ENCODE measurements around the gene PICALM.
"Not testable (repeated sequence)": the region's sequence is repeated elsewhere in the genome, so short reads cannot be mapped to it uniquely, and the experiment has no call there.

Gene PICALM

DNA sequence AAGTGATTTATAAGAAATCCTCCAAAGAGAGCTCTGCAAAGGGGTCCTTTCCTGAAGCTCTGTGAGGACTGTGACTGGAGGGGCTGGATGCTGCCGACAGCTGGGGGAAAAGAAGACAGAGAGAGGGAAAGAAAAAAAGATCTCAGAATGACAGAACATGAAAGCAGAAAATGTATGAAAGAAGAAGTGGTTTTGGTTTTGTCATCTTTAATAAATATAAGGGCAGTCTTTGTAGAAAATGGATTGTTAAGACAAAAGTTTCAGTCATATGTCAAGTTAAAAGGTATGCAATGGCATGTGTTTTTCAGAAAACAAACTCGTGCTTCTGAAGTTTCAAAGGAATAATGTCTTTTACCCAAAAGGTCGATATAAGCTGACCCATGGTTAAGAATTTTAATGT is 108.2 kb downstream of the PICALM start:
- Histone ChIP-seq H3K4me3 (ENCODE audit: low read depth, low read length) (no peak overlapping the region), H3K27me3 (ENCODE audit: control insufficient read depth, insufficient read depth, low read length) (no peaks in the 10 kb centered on the region), H3K4me2 (ENCODE audit: low read length) (no peak overlapping the region), H2AFZ (no peak overlapping the region), H3K27ac (no peak overlapping the region), H3K79me2 (no peaks in the 10 kb centered on the region), H3K4me1 (peaks cover under 1% of the 10 kb centered on the region), H3K9me3 (ENCODE audit: control insufficient read depth, low read length) (no peaks in the 10 kb centered on the region), H3K9ac (no peak overlapping the region), H3K36me3 (ENCODE audit: control insufficient read depth, insufficient read depth, low read length) (no peaks in the 10 kb centered on the region)
- TF ChIP-seq, protein P1, sequence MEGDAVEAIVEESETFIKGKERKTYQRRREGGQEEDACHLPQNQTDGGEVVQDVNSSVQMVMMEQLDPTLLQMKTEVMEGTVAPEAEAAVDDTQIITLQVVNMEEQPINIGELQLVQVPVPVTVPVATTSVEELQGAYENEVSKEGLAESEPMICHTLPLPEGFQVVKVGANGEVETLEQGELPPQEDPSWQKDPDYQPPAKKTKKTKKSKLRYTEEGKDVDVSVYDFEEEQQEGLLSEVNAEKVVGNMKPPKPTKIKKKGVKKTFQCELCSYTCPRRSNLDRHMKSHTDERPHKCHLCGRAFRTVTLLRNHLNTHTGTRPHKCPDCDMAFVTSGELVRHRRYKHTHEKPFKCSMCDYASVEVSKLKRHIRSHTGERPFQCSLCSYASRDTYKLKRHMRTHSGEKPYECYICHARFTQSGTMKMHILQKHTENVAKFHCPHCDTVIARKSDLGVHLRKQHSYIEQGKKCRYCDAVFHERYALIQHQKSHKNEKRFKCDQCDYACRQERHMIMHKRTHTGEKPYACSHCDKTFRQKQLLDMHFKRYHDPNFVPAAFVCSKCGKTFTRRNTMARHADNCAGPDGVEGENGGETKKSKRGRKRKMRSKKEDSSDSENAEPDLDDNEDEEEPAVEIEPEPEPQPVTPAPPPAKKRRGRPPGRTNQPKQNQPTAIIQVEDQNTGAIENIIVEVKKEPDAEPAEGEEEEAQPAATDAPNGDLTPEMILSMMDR (IDR thresholded peaks at IDR 0.05): no peak

- H3K36me3 ChIP-seq (ENCODE audit: control insufficient read depth, insufficient read depth, low read length): no peaks in the 10 kb centered on the region
- TF ChIP-seq, protein P1 (IDR thresholded peaks at IDR 0.05): no peak
- no peaks in the 10 kb centered on the region for H3K79me2 ChIP-seq
- no peaks in the 10 kb centered on the region for H3K9me3 ChIP-seq (ENCODE audit: control insufficient read depth, low read length)
- no peak overlapping the region for H2AFZ ChIP-seq
- no peaks in the 10 kb centered on the region for H3K27me3 ChIP-seq (ENCODE audit: control insufficient read depth, insufficient read depth, low read length)
- no peak overlapping the region for H3K4me2 ChIP-seq (ENCODE audit: low read length)
- no peak overlapping the region for H3K4me3 ChIP-seq (ENCODE audit: low read depth, low read length)
- no peak overlapping the region for H3K9ac ChIP-seq
- peaks cover 10% of the 10 kb centered on the region for H3K4me1 ChIP-seq
- H3K27ac ChIP-seq: peak overlapping the region; percentile 64
These were observed 113.4 kb downstream of the PICALM start for GRCh38 chr11:85955531-85955930.

DNA sequence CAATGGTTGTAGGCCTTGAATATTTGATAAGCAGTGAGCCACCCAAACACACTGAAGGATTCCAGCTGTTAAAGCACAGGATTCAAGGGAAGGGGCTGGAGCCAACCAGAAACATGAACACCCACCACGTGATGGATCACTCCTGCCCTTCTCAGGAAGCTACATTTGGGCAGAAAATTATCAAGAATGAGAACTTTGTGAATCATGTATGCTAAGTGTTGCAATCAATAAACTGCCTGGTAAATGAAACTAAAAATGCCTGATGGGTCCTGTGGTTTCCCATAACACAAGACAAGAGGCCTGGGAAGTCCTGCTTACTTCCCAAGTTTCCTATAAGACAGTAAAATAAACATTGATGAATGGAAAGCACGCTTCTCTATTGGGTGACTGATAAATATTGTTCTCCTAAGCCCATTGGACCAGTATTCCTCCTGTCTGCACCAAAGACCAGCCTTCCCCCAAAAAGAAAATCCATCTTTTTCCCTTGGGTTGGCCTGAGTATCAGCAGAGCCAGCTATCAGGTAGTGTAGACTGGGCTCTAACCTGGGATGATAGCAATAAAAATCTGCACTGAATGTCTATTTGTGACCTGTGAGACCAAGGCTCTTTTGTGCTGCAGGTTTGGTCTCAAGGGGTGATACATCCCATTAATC is 115.3 kb downstream of the PICALM start:
- Histone ChIP-seq H3K4me1 (peaks cover 10% of the 10 kb centered on the region), H3K36me3 (ENCODE audit: control insufficient read depth, insufficient read depth, low read length) (no peaks in the 10 kb centered on the region), H3K4me2 (ENCODE audit: low read length) (no peak overlapping the region), H3K9ac (no peak overlapping the region), H3K9me3 (ENCODE audit: control insufficient read depth, low read length) (no peaks in the 10 kb centered on the region), H3K27ac (peak overlapping the region; percentile 64), H3K4me3 (ENCODE audit: low read depth, low read length) (no peak overlapping the region), H3K27me3 (ENCODE audit: control insufficient read depth, insufficient read depth, low read length) (no peaks in the 10 kb centered on the region), H2AFZ (no peak overlapping the region), H3K79me2 (no peaks in the 10 kb centered on the region)
- TF ChIP-seq, protein P1 (IDR thresholded peaks at IDR 0.05): no peak

DNA sequence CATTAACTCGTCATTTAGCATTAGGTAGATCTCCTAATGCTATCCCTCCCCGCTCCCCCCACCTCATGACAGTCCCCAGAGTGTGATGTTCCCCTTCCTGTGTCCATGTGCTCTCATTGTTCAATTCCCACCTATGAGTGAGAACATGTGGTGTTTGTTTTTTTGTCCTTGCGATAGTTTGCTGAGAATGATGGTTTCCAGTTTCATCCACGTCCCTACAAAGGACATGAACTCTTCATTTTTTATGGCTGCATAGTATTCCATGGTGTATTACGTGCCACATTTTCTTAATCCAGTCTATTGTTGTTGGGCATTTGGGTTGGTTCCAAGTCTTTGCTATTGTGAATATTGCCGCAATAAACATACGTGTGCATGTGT is 116.8 kb downstream of the PICALM start:
- H3K9ac ChIP-seq; H3K9me3 ChIP-seq (ENCODE audit: control insufficient read depth, low read length); H3K36me3 ChIP-seq (ENCODE audit: control insufficient read depth, insufficient read depth, low read length); H3K79me2 ChIP-seq; H3K27me3 ChIP-seq (ENCODE audit: control insufficient read depth, insufficient read depth, low read length); H2AFZ ChIP-seq; H3K4me3 ChIP-seq (ENCODE audit: low read depth, low read length); H3K4me2 ChIP-seq (ENCODE audit: low read length); H3K27ac ChIP-seq: not testable (repeated sequence)
- peaks cover 15% of the 10 kb centered on the region for H3K4me1 ChIP-seq

DNA sequence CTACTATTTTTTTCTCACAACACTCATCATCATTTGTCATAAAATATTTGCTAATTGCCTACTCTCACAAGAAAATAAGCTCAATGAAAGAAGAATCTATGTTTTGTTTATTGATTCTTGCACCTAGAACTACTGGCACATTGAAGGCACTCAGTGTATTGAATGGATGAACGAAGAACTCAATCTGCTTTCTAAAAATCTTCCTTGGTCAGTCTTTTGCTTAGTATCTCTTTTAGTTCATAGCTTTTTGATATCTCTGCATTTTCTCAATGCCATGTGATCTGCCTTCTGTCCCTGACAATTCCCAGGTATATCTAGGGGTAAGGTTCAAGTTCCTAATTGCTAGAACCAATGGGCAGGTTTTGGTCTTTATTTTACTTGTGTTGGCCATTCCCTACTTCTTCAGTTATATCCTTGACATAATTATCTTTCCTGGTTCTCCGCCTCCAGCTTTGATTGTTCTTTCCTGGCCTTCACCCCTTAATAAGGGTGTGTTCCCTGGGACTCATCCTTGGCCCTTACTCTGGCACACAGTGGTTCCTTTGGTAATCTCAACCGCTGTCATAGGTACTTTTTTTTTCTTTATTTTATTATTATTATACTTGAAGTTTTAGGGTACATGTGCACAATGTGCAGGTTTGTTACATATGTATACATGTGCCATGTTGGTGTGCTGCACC is 117.3 kb downstream of the PICALM start:
- Histone ChIP-seq H3K27ac (no peak overlapping the region), H3K36me3 (ENCODE audit: control insufficient read depth, insufficient read depth, low read length) (no peaks in the 10 kb centered on the region), H3K4me2 (ENCODE audit: low read length) (no peak overlapping the region), H3K79me2 (no peaks in the 10 kb centered on the region), H3K27me3 (ENCODE audit: control insufficient read depth, insufficient read depth, low read length) (no peaks in the 10 kb centered on the region), H3K4me1 (peaks cover 18% of the 10 kb centered on the region), H2AFZ (no peak overlapping the region), H3K4me3 (ENCODE audit: low read depth, low read length) (no peak overlapping the region), H3K9ac (no peak overlapping the region), H3K9me3 (ENCODE audit: control insufficient read depth, low read length) (no peaks in the 10 kb centered on the region)
- TF ChIP-seq, protein P1 (IDR thresholded peaks at IDR 0.05): no peak
